DMS79 treated with DMSO at 0.1 percent for 48 hours (cell line): ENCODE results near the gene KAZN.

Experiments
- DNase-seq: peaks from one replicate; lab custom pipeline; 2025; lab: John Stamatoyannopoulos, UW

KAZN gene

GRCh38 chr1:15065291-15065690 is 466.8 kb downstream of the KAZN start:
- no peak for DNase-seq

DNA sequence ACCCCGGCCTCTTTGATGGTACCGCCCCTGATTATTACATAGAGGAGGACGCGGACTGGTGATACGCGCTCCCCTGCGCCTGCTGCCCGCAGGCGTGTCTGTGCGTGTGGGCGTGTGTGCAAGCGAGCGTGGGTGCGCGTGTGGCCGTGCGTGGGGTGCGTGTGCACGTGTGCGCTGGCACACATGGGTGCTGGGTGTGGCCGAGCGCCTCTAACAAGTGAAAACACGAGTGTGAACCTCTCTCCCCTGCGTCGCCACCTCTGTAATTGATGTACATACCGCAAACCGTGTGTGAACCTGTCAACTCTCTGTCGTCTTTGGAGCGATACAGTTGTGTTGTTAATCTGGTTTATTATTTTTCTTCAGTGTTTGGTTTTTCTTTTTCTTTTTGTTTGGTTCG is 467.3 kb downstream of the KAZN start:
- DNase-seq = no peak

- no peak for DNase-seq
Measured at GRCh38 chr1:15066191-15066590, 467.7 kb downstream of the KAZN start.

GRCh38 chr1:15067148-15067547 is 468.7 kb downstream of the KAZN start:
- DNase-seq = no peak

GRCh38 chr1:15068152-15068551 is 469.7 kb downstream of the KAZN start:
- no peak for DNase-seq

DNA sequence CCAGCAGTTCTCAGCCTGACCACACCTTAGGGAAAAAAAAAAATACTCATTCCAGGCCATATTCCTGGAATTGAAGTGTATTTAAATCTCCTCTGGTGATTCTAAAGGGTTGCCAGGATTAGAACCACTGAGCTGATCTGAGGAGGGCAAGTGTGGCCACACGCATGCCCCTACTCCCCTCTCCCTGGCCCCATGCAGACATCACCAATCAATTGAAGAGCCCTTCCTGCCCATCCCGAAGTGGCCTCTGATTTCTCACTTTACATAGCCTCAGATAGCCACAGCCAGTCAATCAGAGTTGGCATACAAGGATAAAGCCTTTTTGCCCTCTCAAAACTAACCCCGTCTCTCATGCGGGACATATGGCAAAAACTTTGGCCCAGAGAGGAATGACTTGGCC is 470.5 kb downstream of the KAZN start:
- no peak for DNase-seq

DNA sequence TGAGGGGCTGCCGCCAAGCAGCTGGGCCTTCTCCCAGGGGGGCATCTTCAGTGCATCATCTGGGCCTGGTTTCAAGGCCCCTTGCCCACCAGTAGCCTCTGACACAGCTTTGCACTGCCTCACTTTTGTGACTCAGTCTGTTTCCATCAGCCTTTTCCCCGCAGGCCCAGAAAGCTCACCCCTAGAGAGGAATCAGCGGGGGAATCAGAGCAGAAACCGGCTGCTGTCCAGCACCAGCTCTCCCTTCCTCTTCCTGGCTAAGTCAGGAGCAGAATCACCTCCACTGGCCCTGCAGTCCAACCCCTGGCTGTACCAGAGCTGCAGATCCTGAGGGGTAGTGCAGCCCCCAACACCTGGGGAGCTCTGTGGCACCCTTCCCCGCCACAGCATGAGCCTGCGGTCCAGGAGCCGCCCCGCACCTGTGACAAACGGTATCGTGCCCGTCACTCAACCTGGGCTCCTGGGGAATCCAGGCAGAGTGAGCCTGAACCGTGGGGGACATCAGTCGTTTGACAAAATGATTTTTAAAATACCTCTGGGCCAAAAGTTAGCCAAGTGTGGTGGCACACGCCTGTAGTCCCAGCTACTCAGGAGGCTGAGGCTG is 471.8 kb downstream of the KAZN start:
- no peak for DNase-seq

- no peak for DNase-seq
Measured at GRCh38 chr1:15071936-15072335, 473.5 kb downstream of the KAZN start.

GRCh38 chr1:15073799-15074308 is 475.4 kb downstream of the KAZN start:
- DNase-seq = no peak

GRCh38 chr1:15075175-15075574 is 476.7 kb downstream of the KAZN start:
- DNase-seq = no peak

GRCh38 chr1:15075817-15076216 is 477.3 kb downstream of the KAZN start:
- DNase-seq = no peak

DNA sequence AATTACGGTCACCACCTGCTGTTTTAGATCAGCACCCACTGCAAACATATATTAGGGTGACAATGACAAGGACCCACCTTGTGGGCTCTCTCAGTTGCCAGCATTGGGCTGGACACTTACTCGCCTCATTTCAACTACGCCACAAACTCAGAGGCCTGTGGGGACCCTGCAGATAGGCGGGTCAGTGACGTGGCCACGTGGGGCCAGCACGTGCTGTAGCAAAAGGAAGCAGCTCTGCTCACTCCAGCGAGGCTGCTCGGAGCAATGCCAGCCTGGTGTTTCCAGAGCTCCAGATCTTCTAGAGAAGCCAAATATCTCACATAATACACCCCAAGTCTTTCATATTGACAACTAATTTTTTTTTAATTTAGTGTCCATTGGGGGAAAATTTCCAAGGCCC is 478.3 kb downstream of the KAZN start:
- no peak for DNase-seq

DNA sequence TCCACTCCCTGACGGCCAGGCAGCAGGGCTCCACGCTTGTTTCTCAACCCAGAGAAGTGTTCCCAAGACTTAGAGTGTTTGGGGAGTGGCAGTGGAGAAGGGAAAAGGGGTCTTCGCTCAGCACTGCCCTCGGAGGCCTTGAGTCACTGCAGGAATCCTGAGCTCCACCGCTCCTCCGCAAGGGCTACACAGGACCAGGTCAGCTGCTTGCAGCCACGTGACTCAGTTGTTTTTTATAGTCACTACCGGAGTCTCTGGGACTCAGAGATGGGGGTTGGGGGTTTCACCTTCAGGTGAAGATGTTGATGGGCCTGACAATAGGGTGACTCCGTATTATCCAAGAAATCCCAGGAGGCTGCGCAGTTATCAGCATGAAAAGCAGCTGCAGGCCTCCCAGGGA is 478.9 kb downstream of the KAZN start:
- DNase-seq = no peak

- no peak for DNase-seq
Measured at GRCh38 chr1:15080328-15081007, 482.0 kb downstream of the KAZN start.

GRCh38 chr1:15081102-15081501 is 482.6 kb downstream of the KAZN start:
- no peak for DNase-seq

DNA sequence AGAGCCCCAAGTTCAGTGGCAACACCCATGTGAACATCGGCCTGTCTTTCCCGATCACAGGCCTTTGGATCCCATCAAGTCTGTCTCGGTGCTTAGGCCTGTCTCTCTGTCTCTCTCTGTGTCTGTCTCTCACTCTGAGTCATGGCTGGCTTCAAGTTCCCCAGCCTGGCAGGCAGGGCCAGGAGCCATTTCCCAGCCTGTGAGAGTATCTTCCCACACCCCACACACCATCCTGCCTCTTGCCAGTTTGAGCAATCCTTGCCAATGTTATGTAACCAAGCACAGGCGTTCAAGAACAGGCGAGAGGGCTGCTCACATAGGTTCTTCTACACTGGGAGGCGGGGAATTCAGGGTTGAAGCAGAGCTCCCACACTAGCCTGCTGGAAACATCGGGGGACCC is 485.1 kb downstream of the KAZN start:
- DNase-seq = no peak

- no peak for DNase-seq
Measured at GRCh38 chr1:15088281-15088971, 489.9 kb downstream of the KAZN start.

GRCh38 chr1:15089258-15089992 is 490.9 kb downstream of the KAZN start:
- DNase-seq = no peak

DNA sequence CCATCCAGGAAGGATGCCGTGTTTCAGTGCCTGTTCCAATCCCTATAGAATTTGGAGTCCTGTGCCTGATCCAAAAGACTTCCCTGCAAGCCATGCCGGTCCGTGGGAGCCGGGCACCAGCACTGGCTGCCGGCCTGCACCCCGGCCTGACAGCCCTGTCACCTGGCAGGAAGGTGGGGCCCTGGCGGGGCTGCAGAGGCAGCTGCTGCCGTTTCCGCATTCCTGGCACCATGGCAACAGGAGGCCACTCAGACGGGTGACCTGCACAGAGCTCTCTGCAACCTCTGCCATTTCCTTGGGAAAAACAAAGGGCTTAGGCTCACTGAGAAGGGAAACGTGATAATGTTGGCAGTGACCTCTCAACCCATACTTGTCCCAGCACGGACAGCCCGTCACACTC is 491.9 kb downstream of the KAZN start:
- DNase-seq = peak; percentile 86

DNA sequence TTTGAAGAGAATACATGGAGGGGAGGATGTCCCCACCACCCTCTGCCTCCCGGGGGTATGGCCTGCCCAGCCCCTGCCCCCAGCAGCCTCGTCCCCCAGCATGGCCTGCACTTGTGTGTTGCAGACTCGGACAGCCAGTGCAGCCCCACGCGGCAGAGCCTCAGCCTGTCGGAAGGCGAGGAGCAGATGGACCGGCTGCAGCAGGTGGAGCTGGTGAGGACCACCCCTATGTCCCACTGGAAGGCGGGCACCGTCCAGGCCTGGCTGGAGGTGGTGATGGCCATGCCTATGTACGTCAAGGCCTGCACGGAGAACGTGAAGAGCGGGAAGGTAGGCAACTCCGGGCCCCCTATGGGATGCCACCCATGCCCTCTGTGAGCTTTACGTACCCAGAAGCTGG is 495.6 kb downstream of the KAZN start:
- no peak for DNase-seq

DNA sequence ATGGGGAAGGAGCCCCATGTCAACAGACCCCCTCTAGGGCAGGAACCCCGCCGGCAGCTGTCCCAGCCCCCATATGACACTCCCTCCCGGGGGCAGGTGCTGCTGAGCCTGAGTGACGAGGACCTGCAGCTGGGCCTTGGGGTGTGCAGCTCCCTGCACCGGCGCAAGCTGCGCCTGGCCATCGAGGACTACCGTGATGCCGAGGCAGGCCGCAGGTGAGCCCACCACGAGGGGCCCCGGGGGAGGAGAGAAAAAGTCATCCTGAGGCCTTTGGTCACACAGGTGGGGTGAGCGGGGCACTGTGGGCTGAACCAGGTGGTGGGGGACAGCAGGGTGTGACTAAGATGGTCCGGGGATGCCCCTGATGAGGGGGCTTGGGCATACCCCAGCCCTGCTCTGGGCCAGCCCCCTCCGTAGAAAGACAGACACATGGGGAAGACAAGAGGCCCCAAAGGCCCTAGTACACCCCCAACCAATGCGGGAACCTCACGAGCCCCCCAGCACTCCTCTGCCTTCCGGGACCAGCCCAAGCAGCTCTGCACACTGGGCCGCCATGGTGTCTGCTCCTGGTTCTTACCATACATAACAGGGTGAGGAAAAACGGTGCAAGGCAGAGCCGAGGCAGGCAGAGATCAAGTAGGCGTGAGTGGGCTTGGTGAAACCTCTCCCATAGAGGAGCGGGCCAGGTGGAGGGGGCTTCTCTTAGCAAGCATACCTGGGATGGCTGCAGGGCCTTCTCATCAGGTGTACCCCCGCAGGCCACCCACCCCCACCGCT is 496.4 kb downstream of the KAZN start:
- no peak for DNase-seq

GRCh38 chr1:15095496-15095875 is 497.0 kb downstream of the KAZN start:
- no peak for DNase-seq
